ENCODE measurements around the gene LUZP2.
"Not testable (repeated sequence)": the region's sequence is repeated elsewhere in the genome, so short reads cannot be mapped to it uniquely, and the experiment has no call there.

LUZP2 gene

DNA sequence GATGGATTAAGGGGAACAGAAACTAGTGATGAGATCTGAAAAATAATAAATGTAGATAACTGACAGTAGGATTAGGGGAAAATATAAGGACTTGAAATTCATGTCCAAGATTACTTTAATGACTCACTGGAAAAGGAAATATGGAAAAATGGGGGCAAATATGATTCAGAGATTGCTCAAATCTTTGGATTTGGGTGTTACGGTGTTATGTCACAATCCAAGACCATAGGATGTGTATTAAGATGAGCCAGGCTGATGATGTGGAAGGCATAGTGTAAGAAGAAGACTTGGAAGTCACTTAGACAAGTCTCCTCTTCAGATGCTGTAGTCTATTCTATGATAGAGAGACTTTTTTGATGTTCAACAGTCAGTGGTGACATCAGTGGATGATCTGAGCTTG is 323.7 kb downstream of the LUZP2 start:
- no peak for DNase-seq (ENCODE audit: low read depth)

GRCh38 chr11:24828938-24829605 is 332.2 kb downstream of the LUZP2 start:
- DNase-seq (ENCODE audit: low read depth), result no peak

DNA sequence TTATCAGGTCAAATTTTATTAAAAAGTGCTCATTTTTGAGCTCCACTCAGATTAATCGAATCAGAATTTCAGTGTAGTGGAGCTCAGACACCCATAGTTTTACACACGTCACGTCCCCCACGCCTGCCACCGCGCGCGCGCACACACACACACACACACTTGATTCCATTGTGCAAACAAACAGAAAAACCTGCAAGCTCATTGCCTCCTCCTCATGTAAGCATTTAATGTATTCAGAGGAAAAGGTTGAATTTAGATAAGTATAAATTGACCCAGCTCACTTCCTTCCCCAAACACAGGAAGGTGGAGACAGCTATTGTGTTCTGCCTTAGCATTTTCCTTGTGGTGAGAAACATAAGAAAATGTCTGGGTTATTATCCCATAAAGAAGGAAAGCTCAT is 336.7 kb downstream of the LUZP2 start:
- no peak for DNase-seq (ENCODE audit: low read depth)

DNA sequence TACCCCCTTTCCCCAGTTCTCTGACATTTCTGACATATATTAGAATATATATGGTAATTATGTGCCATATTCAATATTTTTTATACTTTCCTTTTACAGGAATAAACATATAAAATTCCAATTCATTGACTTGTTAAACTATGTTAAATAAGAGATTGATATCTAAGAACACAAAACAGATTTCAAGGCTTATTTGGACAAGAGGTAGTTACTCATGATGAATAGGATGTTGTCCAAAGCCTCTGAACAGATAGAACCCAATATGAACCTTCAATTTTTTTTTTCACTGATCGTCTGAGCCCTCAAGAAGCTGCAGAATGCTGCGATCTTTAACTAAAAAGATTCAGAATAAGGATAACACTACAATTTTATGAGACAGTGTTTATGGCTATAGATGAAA is 340.3 kb downstream of the LUZP2 start:
- DNase-seq (ENCODE audit: low read depth), result no peak

- no peak for DNase-seq (ENCODE audit: low read depth)
These were observed 345.5 kb downstream of the LUZP2 start for GRCh38 chr11:24842308-24842707.

DNA sequence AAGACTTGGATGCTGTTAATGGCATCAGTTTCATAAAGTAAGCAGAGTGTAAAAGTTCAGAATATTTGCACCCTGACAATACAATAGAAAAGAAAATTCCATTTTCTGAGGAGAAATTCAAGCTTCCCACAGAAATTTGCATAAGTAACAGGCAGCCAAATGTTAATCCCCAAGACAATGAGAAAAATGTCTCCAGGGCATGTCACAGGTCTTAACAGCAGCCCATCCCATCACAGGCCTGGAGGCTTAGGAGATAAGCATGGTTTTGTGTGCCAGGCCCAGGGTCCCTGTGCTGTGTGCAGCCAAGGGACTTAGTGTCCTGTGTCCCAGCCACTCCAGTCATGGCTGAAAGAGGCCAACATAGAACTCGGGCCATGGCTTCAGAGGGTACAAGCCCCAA is 347.6 kb downstream of the LUZP2 start:
- DNase-seq (ENCODE audit: low read depth), result no peak

- DNase-seq (ENCODE audit: low read depth), result no peak
These were observed 352.0 kb downstream of the LUZP2 start for GRCh38 chr11:24848857-24849256.

- DNase-seq (ENCODE audit: low read depth), result no peak
These were observed 359.1 kb downstream of the LUZP2 start for GRCh38 chr11:24855951-24856350.

GRCh38 chr11:24859801-24860300 is 363.0 kb downstream of the LUZP2 start:
- DNase-seq (ENCODE audit: low read depth), result no peak

DNA sequence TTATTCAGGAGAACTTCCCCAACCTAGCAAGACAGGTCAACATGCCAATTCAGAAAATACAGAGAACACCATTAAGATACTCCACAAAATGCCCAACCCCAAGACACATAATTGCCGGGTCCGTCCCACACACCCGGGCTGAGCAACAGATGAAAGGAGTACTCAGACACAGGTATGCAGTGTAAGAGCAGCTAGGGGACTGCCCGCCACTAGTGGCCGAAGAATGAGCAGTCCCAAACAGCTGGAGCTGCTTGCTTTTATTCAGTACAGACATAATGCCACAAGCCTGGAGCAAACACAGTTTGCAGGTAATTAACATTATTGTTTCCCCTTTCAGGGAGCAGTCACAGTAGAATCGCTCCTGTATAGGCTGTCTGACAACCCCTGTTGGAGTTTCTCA is 364.6 kb downstream of the LUZP2 start:
- DNase-seq (ENCODE audit: low read depth), result no peak

- DNase-seq (ENCODE audit: low read depth), result no peak
These were observed 369.9 kb downstream of the LUZP2 start for GRCh38 chr11:24866743-24867142.

DNA sequence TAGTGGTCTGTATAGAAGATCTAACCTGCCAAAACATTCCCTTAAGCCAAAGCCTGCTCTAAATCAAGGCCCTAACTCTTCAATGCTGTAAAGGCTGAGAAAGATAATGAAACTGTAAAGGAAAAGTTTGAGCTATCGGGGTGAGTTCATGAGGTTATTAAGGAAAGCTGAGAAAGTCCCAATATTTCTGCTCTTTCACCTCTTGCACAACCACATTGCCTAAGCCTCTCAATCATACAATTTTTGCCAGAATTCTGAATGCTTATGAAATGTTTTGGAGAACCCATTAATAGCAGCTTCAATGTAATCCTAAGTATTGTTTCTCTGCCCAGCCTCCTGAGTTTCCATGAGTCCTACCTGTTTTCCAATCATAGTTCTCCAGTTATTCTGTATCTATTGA is 373.2 kb downstream of the LUZP2 start:
- no peak for DNase-seq (ENCODE audit: low read depth)

- no peak for DNase-seq (ENCODE audit: low read depth)
These were observed 375.3 kb downstream of the LUZP2 start for GRCh38 chr11:24872186-24872585.

GRCh38 chr11:24872651-24873311 is 375.9 kb downstream of the LUZP2 start:
- no peak for DNase-seq (ENCODE audit: low read depth)

- DNase-seq (ENCODE audit: low read depth), result no peak
These were observed 384.1 kb downstream of the LUZP2 start for GRCh38 chr11:24880962-24881361.

GRCh38 chr11:24885580-24886173 is 388.8 kb downstream of the LUZP2 start:
- DNase-seq (ENCODE audit: low read depth), result no peak

GRCh38 chr11:24886880-24887619 is 390.2 kb downstream of the LUZP2 start:
- no peak for DNase-seq (ENCODE audit: low read depth)

DNA sequence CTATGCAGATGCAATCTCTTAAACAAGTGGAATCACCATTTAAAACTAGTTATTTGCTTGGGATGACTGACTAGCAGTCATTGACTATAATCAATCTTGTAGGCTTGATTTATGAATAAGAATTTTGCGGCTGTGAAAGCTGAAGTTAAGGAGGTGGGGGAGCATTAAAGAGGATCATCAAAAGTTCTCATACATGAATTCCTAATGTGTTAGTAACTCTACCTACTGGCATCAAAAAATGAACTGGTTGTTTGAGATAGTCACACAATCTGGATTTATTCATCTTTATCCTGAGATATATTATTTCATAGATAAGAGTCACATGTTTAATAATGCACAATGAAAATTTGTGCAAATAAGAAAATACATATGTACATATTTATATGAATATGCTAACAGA is 393.6 kb downstream of the LUZP2 start:
- no peak for DNase-seq (ENCODE audit: low read depth)

DNA sequence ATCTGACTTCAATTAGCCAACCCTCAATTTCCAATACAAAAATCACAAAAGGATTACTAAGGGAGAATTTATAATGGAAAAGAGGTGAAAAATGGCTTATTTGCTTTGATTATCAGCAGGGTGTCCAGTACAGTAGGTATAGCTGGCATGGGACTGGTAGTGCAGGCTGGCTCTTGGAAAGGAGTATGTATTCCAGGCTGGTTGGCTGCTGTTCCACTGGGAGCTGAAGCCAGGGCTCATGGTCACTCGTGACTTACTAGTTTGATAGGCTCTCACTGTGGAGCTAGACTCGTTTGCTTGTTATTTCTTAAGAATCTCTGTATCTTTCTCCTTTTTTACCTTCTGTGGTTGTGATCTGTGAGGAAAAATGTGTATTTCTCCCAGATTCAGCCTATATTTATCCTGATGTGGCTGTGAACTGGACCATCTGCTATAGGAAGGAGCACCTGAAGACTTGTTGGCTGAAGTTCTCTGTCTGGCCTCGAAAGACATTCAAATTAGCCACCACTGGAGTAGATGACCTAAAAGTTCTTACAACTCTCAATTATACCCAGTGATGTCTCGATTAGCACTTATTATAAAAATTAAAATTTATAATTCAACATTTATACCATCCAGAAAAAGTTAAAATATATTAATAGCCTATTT is 395.1 kb downstream of the LUZP2 start:
- not testable (repeated sequence) for DNase-seq (ENCODE audit: low read depth)

DNA sequence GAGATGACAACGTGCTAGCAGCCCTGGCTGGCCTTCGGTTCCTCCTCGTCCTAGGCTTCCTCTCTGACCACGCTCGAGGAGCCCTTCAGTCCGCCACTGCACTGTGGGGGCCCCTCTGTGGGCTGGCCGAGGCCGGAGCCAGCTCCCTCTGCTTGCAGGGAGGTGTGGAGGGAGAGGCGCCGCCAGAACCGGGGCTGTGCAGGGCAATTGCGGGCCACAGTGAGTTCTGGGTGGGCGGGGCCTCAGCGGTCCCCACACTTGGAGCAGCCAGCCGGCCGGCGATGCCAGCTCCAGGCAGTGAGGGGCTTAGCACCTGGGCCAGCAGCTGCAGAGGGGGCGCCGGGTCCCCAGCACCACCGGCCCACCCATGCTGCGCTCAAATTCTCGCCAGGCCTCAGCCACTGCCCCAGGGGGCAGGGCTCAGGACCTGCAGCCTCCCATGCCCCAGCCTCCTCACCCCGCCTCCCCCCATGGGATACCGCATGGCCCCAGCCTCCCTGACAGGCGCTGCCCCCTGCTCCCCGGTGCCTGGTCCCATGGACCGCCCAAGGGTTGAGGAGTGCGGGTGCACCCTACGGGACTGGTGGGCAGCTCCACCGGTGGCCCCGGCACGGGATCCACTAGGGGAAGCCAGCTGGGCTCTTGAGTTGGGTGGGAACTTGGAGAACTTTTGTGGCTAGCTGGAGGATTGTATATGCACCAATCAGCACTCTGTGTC is 399.4 kb downstream of the LUZP2 start:
- no peak for DNase-seq (ENCODE audit: low read depth)

GRCh38 chr11:24900514-24900913 is 403.7 kb downstream of the LUZP2 start:
- no peak for DNase-seq (ENCODE audit: low read depth)

Measured in stimulated activated CD4-positive, alpha-beta T cell treated with anti-CD3 and anti-CD28 coated beads, Interleukin-2, amount 100 ng/mL, for 4 hours (primary cell).